GM18508 (cell line): ENCODE measurements around the gene TMEM132D.

Experiments
- ATAC-seq: cut with Tn5 transposase; IDR thresholded peaks from one replicate; pipeline ENCODE4 v1.9.1; 2021; ENCODE audit warnings: moderate number of reproducible peaks; ENCODE audit not compliant: insufficient read depth, unreplicated experiment

Gene TMEM132D

DNA sequence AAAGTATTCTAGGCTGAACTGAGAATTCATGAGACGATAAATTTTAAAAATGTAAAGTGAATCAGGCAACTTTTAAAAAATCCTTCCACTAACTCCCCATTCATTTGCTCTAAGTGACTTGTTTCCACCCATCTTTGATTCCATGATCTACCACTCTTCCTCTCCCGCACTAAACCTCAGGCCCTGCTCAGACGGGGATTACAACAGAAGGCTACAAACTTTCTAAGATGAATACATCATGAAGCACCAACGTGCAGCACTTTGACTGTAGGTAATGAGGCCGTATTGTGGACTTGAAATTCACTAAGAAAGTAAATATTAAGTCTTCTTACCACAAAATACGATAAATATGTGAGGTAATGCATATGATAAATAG lies 30.0 kb downstream of the TMEM132D start:
- ATAC-seq = no peak

DNA sequence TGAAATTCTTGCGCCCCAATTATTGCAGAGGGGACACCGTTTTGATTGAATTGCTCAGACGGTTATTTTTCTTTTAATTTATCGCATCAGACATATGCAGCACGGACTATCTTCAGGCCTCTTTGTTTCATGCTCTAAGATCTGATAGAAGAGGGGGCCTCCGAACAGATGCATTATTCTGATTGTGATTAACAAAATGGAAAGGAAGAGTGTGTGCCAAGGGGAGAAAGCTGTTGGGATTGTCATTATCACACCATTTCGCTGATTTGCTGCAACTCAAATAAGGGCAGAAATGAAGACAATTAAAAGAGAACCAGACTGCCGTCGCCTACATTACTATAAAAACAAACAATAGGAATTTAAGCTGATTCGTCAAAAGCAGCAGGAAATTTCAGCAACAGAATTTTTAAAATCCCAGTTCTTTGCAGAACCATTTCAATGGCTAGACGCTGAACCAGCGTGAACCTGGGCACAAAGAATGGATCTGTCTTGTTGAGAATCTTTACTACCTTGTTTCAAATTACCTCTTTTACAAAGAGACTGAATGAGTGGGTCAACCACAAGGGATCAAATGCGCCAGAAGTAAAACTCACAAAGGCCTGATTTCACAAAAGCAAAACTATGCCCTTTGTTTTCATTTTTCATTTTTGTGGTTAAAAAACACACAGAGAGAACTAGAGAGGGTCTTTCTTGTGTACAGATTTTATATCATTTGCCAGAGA lies 30.6 kb downstream of the TMEM132D start:
- ATAC-seq = no peak

DNA sequence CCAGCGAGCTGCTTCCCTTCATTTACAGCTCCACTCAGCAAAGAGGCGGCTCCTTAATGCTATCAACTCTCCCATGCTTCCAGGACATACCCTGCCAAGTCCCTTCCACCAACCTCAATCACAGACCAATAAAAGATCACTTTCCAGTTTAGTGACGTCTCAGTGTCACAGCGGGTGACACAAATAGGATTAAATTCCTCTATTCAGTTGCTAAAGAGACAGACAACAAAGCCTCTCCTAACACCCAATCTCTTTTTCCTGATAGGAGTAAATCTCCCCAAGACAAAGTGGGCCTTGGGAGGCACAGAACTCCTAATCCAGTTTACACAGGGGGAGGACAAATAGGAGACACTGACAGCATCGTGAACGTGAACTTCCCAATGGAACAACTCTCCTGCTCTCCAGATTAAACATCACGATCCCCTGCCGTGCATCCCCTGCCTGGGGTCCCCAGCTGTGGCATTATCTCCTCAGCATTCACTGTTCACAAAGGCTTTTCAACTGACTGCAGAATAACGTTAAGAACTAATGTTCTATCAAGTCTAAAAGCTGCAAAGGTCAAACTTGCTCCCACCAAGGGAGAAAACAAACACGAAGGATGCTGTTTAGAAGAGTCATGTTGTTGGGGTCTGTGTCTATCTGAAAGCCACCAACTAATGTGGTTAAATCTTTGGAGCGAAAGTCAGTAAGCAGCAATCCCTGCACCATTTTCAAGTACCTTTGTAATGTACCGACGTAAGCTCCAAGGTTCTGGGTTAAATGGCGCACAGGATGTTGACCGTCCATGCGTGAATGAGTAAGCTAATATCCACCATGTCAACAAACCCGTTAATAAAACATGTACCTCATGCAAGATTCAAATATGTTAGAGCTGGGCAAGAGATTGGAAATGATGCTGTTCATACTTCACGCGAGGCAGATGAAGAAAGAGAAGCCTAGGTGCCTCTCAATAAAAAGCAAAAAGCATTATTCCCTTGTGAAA lies 31.5 kb downstream of the TMEM132D start:
- ATAC-seq = no peak

DNA sequence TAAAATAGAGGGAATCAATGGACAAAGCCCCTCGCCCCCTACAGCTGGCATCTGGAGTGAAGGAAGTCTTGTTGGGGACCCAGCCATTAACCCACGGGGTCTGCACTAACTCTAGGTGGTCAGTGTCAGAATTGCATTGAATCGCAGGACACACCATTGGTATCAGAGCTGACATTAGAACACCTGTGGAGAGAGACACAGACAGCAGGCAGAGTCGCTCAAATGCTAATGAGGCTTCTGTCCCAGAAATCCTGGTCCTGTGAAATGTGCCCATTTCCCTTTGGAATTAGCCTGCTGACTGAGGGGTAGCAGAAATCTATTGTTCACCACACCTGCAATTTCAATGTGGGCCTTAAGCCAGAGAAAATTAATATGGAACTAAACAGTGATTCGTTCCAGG lies 33.0 kb downstream of the TMEM132D start:
- no peak for ATAC-seq

DNA sequence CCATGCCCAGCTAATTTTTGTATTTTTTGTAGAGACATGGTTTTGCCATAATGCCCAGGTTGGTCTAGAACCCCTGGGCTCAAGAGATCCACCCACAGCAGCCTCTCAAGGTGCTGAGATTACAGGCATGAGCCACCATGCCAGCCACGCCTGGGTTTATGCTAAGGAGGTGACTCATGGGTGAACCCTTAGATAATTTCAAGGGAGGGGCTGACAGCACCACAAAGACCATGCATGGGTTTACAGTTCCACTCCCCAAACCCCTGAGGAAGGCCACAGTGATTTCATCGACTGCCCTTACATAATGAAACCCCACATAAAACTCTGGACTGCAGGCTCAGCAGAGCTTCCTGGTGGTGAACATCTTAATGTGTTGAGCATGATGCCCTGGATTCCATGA lies 33.7 kb downstream of the TMEM132D start:
- no peak for ATAC-seq

DNA sequence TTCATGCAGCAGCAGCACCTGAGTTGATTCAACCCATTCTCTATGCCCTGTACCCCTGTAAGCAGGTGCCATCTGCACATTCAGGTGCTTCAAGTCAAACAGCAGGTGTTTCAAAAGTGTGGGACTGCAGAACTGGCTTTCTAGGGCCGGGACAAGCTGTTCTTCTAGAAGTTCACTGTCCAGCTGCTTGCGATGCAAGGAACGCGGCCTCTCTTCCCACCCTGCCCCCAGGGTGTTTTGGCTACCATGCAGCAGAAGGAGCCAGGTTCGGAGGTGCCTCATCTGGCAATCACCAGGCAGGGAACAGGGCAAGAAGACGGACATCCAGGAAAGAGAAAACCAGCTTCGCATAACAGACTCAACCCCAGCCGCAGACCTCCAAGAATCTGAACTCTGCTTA lies 35.2 kb downstream of the TMEM132D start:
- ATAC-seq = no peak

DNA sequence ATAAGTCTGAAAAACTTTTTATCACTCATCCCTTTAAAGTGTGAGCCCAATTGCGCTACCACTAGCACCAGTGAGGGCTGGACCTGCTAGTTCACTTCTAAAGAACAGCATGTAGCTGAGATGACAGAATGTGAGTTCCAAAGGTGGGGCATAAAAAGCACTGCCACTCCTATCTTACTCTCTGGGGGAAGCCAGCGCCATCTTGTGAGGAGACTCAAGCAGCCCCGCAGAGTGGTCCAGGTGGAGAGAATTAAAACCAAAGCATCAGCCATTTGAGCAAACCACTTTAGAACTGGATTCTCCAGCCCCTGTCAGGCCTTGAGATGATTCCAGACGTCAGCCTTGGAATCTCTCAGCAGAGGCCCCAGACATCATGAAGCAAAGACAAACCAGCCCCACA lies 39.9 kb downstream of the TMEM132D start:
- ATAC-seq = no peak

DNA sequence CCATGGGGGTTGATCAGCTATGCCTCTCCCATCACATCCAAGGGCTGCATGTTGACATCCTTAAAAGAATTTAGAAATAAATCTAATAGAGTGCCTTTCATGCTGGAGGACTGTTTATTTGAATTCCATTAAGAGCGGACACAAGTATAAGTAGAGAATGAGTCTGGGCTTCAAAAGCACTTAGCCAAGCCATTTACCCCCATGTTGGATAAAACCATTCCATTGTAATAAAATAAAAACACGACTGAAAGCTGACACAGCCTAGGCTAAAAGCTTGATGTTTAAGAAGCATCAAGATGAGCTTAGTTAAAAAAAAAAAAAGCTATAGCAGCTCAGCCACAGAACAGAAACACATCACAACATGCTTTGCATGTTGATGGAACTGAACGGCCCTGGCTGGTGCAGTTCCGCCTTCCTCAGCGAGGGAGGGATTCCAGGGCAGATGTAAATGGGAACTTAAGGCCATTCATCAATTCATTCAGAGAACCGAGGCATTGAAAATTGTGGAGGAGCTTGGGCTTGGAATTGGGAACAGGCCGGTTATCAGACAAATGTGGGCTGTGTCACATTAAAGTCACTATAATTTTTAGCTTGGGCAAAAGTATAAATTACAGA lies 41.2 kb downstream of the TMEM132D start:
- ATAC-seq = no peak

DNA sequence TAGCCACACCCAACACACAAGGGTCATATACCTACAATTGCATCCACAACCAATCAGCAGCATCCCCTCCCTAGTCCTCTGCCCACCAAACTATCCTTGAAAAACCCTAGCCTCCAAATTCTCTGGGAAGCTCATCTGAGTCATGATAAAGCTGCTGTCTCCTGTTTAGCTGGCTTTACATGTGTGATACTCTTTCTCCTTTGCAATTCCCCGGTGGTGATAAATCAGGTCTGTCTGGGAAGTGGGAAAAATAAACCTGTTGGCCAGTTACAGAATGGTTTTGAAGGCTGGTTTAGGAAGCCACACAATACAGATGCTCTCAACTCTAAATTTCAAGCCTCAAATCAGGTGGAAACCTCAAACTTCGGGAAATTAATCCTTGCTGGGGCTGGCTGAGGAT lies 41.9 kb downstream of the TMEM132D start:
- no peak for ATAC-seq

DNA sequence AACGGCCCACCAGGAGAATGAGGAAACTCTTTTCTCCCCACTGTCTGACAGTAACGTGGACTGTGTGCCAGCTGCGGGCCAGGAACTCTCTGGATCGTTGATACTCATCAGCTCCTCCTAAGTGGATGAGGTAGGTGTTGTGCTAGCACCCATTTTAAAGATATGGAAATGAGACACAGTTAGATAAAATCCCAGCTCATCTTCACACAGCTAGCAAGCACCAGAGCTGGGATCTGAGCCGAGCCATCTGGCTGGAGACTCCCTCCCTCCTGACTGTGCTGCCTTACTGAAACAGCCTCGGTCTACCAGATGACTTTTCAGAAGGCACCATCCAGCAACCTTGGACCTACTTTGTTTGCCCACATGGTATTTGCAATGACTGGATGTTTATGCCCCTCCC lies 49.2 kb downstream of the TMEM132D start:
- no peak for ATAC-seq

DNA sequence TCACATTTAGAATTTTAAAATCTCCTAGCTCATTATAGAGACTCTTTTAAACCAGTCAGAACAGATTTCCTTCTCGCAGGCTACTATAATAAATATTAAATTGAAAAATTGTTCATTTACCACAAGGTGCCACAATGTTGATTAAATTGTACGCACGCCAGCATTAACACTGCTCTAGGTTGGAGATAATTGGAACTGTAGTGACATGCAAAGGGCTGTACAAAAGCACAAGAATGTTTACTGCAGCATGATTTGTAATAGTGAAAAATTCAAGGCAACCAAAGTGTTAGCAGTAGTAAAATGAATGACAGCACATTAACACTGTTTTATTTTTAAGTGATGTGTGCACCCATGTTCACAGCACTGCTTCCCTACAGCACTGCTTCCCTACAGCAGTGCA lies 52.5 kb downstream of the TMEM132D start:
- no peak for ATAC-seq

DNA sequence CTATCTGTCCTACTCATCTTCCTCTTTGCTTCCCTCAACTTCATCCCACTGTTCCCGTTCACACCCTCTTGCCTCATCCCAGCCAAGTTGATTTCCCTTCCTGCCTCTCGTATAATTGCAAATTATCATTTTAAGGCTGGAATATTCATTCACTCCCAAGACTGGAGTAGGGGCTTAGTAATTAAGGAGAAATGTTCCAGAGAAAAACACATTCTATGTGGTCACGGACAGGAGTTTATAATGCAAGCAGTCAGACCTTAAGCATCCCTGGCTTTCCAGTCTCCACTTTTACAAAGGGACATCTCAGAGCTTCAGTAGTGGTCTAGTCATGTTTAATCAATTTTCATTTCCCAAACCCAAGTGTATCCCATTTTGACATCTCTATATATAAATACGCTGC lies 54.9 kb downstream of the TMEM132D start:
- ATAC-seq = no peak

DNA sequence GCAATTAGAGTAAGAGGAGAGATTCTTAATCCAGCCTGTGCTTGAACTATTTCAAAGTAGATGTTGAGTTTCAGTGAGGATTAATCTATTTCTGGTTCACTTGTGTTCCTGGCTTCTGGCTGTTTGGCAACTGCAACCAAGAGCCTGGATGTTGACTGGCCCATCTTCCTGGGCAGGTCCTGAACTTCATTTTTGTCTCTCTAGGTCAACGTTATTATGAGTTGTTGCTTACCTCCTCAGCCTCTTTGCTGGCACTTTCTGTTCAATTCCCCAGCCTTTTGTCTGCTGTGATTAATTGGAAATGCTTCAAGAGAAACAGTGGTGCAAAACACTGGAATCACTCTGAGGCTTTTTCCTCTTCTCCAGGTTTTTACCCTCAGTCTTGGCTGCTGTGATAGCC lies 56.8 kb downstream of the TMEM132D start:
- no peak for ATAC-seq

DNA sequence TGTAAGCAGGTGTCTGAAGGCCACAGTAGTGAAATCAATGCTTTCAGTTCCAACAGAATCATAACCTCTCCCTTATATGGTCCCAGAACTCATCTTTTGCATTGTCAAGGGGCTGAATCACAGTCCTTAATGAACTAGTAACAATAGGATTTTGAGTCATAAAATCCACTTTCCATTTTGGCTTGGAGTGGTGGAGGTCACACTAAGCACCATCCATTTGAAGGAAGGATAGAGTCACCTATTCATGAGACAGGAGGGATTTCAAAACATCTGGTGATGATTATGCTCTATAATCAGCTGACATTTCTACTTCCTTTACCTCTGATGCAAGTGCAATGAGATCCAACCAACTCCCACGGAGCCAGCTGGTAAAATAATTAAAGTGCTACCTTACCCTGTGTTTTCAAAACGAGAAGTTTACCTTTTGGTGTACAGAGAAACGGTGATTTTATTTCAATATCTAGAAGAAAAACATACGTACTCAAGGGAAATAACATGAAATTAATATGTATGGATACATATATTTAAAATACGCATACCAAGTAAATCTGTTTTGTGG lies 59.1 kb downstream of the TMEM132D start:
- ATAC-seq = no peak

DNA sequence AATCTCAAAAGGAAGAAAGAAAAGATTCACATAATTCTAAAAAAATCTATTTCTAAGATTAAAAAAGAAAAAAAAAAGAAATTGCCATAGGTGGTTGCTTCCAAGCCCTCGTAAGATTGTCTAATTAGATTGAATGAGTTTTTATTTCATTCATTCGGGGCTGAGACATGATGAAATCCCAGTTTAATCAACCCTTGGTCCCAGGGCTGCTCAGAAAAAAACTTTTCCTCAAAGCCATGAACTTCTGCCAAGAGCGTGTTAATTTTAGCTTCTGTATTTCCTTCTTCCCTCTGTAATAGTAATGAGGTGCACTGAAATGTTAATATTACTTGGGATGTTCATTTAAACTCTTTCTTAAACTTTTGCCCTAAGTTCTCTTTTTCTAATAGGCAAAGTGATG lies 62.6 kb downstream of the TMEM132D start:
- no peak for ATAC-seq

DNA sequence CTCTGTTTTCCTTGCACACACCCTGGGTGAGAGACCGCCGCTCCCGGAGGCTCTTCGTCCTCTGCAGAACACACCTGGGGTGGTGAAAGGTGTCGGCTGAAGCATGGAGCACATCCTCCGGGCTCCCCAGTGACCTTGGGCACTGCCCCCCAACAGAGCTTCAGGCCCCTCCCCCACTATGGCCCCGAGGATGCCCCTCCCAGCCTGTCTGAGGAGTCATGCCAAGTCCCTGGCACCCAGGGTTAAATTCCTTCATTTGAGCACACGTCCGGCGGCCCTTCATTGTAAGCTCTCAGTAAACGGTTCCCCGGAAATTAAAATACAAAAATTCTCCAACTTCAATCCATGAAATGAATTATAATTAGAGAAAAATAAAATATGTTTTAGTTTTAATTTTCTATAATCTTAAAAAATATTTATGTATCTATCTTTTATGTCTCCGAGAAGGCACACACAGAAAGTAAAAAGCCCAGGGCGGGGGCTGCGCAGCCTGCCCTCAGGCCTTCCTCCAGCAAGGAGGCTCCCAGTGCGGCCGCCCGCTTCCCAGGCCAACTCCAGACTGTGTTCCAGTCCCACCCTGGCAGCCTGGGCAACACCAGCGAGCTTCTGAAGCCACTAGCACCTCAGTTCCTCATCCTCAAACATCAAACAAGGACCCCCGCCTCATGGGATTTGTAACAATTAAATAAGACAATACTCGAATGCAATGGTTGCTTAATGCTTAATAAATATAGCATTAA lies 63.5 kb downstream of the TMEM132D start:
- no peak for ATAC-seq

DNA sequence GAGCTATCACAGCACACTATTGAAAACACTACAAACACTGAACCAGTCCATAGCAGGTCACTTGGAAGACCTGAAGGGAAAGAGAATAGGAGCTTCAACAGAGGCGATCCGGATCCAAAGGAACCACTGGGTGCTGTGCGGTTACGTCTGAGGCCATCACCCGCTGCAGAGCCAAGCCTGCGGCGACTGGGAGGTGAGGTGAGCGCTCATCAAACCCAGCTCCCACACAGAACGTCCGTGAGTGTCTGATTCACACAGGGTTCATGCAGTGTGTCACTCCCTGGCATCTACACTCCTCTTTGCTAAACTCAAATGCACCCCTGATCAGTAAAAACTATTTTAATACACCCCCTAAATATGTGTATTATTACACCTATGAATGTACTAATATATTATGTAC lies 64.1 kb downstream of the TMEM132D start:
- no peak for ATAC-seq

DNA sequence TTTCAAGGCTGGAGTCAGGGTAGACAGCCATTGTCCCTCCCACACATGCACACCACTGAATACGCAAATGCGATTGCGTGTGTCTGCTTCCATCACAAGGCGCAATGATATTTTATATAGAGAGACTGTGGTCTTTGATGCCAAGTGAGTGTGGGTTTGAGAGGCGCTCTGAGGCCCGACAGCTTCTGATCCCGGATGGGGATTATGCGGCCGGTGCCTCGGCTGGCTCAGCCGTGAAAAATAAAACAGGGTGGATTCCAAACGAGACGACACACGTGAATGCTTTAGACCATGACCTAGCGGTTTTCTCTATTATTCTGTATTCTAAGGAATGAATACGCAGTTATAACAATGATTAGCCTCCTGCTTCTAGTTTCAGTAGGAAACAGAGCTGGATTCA lies 72.5 kb downstream of the TMEM132D start:
- no peak for ATAC-seq

DNA sequence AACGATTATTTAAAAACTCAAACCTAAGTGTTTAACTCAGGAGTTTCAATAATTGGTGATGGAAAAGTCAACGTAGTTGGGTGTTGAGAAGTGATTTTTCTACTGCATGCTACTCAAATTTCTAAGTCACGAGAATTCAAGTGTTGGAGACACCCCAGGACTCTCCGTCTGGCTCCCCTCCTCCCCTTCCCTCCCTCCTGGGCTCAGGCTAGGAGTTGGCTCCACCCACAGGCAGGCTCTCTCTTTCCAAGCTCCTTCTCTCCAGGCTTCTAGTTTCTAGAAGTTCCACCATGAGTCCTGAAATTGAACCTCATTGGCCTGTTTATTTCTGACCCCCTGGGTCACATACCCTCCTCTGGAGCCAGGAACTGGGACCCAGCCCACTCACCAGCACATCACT lies 73.0 kb downstream of the TMEM132D start:
- ATAC-seq = no peak

DNA sequence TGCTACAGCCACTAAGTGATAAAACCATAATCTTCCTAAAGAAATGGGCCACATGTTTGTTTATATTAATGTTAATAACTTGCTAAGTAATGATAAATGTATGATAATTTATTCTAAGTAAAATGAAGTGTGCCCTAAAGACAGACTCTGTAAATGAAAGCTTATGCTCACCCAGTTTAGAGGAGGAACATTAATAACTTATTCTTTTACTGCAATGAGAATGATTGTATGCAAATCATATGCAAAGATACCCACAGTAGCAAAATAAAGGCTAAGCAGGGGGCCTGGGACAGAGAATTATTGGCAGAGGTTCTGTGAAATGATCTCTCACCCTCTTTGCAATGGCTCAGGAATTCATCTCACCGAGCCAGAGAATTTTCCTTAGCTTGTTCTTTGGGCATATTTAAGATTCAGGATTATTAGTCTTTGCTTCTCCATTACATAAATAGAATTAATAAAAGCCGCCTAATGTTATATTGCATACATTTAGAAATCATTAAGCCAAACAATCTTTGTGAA lies 75.9 kb downstream of the TMEM132D start:
- no peak for ATAC-seq
